ENCODE results near the gene HIRIP3.
"Not testable (repeated sequence)": the region's sequence is repeated elsewhere in the genome, so short reads cannot be mapped to it uniquely, and the experiment has no call there.

HIRIP3 gene

GRCh38 chr16:30025574-30025973 is 30.2 kb upstream of the HIRIP3 start:
- Histone ChIP-seq H3K27me3 (ENCODE audit: low read depth) (peaks cover 47% of the 10 kb centered on the region), H3K36me3 (replicated peaks) (no peaks in the 10 kb centered on the region), H3K4me3 (no peak overlapping the region), H3K9me3 (no peaks in the 10 kb centered on the region), H3K4me1 (peaks cover 3% of the 10 kb centered on the region; the same call in 1 of the 2 replicates)
- in situ Hi-C loops (cut with MboI; ENCODE audit: low sequenced_read_pairs): loop anchor here (10.0 to 25.0 kb wide), 2 partner anchors 331 to 913 kb away; no protein-coding TSS in a partner anchor
- DNase-seq (ENCODE audit: low spot score in 2 of 2): no peak

DNA sequence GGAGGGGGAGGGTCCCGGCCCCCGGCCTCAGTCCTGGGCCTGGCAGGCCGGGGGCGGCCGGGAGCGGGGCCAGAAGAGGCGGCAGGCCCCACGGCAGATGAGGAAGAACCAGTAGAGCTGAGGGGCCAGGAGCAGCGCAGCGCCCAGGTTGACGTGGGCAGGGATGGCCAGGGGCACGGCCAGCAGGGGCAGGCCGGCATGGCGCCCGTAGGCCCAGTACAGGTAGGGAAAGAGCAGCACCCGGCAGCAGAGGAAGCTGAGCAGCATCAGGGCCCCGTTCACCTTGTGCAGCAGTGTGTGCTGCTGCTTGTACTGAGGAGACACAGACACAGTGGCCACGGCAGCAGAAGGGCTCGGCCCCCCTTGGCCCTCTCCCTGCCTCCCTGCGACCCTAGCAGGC is 29.7 kb upstream of the HIRIP3 start:
- Histone ChIP-seq H3K4me3 (no peak overlapping the region), H3K9me3 (no peaks in the 10 kb centered on the region), H3K27me3 (ENCODE audit: low read depth) (peaks cover 45% of the 10 kb centered on the region), H3K4me1 (peaks cover 5% of the 10 kb centered on the region; the same call in 1 of the 2 replicates), H3K36me3 (replicated peaks) (no peaks in the 10 kb centered on the region)
- in situ Hi-C loops (cut with MboI; ENCODE audit: low sequenced_read_pairs): loop anchor here (10.0 to 25.0 kb wide), 2 partner anchors 330 to 913 kb away; no protein-coding TSS in a partner anchor
- DNase-seq (ENCODE audit: low spot score in 2 of 2): no peak

DNA sequence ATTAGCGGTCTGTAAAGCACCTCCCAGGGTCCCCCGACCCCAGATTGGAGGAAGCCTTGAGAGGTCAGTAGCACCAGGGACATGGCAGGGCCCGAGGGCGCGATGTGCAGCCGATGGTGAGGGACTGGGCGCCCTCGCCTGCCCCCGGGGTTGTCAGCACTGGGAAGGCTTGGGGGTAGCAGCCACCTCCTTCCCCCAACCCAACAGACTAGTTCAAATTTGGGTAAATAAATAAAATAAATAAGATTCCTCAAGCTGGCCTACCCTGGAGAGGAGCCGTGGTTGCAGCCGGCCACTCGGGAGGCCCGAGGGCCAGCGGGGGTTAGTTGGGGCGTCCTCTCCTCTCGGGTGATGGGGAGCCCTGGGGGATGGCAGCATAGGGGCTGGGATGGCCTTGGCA is 29.0 kb upstream of the HIRIP3 start:
- peaks cover 5% of the 10 kb centered on the region; the same call in 1 of the 2 replicates for H3K4me1 ChIP-seq
- no peaks in the 10 kb centered on the region for H3K9me3 ChIP-seq
- H3K36me3 ChIP-seq (replicated peaks): no peaks in the 10 kb centered on the region
- H3K4me3 ChIP-seq: no peak overlapping the region
- peaks cover 40% of the 10 kb centered on the region for H3K27me3 ChIP-seq (ENCODE audit: low read depth)
- no peak for DNase-seq (ENCODE audit: low spot score in 2 of 2)
- in situ Hi-C loops (cut with MboI; ENCODE audit: low sequenced_read_pairs): loop anchor here (10.0 kb wide), 1 partner anchor 330 kb away; no protein-coding TSS in a partner anchor

DNA sequence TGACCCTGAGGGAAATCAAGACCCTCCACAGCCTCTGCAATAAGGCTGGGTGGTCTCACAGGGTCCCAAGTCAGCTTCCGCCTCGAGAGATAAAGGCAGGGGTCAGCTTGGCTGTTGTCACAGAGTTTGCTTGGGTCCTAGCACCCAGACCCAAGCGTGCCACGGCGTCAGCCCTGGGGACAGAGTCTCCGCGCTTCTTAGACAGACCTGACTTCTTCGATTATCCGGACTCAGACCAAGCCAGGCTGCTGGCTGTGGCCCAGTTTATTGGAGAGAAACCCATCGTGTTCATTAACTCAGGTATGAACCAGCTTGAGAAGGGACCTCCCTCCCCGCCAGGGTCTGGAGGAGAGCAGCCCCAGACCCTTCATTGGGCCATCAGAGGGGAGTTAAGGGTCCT is 28.2 kb upstream of the HIRIP3 start:
- DNase-seq (ENCODE audit: low spot score in 2 of 2): no peak
- Histone ChIP-seq H3K4me3 (no peak overlapping the region), H3K36me3 (replicated peaks) (no peaks in the 10 kb centered on the region), H3K4me1 (peaks cover 5% of the 10 kb centered on the region; the same call in 1 of the 2 replicates), H3K9me3 (no peaks in the 10 kb centered on the region), H3K27me3 (ENCODE audit: low read depth) (peaks cover 32% of the 10 kb centered on the region)
- in situ Hi-C loops (cut with MboI; ENCODE audit: low sequenced_read_pairs): loop anchor here (10.0 kb wide), 1 partner anchor 329 kb away; no protein-coding TSS in a partner anchor

DNA sequence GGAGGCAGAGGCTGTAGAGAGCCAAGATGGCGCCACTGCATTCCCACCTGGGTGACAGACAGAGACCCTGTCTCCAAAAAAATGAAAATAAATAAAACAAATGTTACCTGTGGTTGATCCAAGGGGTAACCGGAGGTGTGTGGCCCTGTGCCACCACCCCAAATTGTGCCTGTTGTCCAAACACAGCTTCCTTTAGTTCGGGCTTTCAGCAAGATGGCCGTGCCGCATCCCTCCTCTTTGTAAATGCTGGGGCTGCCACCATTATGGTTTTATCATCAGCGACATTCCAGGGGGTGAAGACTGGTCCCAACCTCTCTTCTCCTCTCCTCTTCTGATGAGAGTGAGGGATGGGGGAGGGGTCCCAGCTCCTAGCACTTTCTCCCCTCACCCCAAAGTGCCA is 27.5 kb upstream of the HIRIP3 start, which contains the start of gene C16orf92:
C16orf92 (plus strand) TSS at position 312 of the 400 bp plus-strand sequence. CDS start 143 bp downstream, outside the sequence.
- Histone ChIP-seq H3K27me3 (ENCODE audit: low read depth) (peaks cover 28% of the 10 kb centered on the region), H3K36me3 (replicated peaks) (no peaks in the 10 kb centered on the region), H3K9me3 (no peaks in the 10 kb centered on the region), H3K4me3 (no peak within 1 kb of the TSS), H3K4me1 (peaks cover 5% of the 10 kb centered on the region; the same call in 1 of the 2 replicates)
- DNase-seq (ENCODE audit: low spot score in 2 of 2): no peak
- in situ Hi-C loops (cut with MboI; ENCODE audit: low sequenced_read_pairs): loop anchor here (10.0 kb wide), 1 partner anchor 328 kb away; no protein-coding TSS in a partner anchor

GRCh38 chr16:30018731-30019158 is 23.3 kb upstream of the HIRIP3 start:
- H3K9me3 ChIP-seq: no peaks in the 10 kb centered on the region
- no peak overlapping the region for H3K4me3 ChIP-seq
- peaks cover 5% of the 10 kb centered on the region; the same call in 1 of the 2 replicates for H3K4me1 ChIP-seq
- no peaks in the 10 kb centered on the region for H3K36me3 ChIP-seq (replicated peaks)
- in situ Hi-C loops (cut with MboI; ENCODE audit: low sequenced_read_pairs): no loop called here
- H3K27me3 ChIP-seq (ENCODE audit: low read depth): no peaks in the 10 kb centered on the region
- no peak for DNase-seq (ENCODE audit: low spot score in 2 of 2)

DNA sequence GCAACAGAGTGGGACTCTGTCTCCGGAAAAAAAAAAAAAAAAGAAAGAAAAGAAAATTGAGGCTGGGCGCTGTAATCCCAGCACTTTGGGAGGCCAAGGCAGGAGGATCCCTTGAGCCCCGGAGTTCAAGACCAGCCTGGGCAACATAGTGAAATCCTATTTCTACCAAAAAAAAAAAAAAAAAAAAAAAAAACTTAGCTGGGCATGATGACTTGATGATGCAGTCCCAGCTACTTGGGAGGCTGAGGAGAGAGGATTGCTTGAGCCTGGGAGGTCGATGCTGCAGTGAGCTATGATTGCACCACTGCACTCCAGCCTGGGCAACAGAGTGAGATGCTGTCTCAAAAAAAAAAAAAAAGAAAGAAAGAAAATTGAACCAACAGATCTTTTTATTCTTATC is 22.5 kb upstream of the HIRIP3 start:
- in situ Hi-C loops (cut with MboI; ENCODE audit: low sequenced_read_pairs); H3K4me1 ChIP-seq; DNase-seq (ENCODE audit: low spot score in 2 of 2); H3K27me3 ChIP-seq (ENCODE audit: low read depth); H3K36me3 ChIP-seq (replicated peaks); H3K4me3 ChIP-seq; H3K9me3 ChIP-seq: not testable (repeated sequence)

GRCh38 chr16:30017277-30017656 is 21.9 kb upstream of the HIRIP3 start:
- no peaks in the 10 kb centered on the region for H3K36me3 ChIP-seq (replicated peaks)
- DNase-seq (ENCODE audit: low spot score in 2 of 2): no peak
- no peaks in the 10 kb centered on the region for H3K9me3 ChIP-seq
- no peak overlapping the region for H3K4me3 ChIP-seq
- peaks cover 5% of the 10 kb centered on the region; the same call in 1 of the 2 replicates for H3K4me1 ChIP-seq
- in situ Hi-C loops (cut with MboI; ENCODE audit: low sequenced_read_pairs): no loop called here
- no peaks in the 10 kb centered on the region for H3K27me3 ChIP-seq (ENCODE audit: low read depth)

DNA sequence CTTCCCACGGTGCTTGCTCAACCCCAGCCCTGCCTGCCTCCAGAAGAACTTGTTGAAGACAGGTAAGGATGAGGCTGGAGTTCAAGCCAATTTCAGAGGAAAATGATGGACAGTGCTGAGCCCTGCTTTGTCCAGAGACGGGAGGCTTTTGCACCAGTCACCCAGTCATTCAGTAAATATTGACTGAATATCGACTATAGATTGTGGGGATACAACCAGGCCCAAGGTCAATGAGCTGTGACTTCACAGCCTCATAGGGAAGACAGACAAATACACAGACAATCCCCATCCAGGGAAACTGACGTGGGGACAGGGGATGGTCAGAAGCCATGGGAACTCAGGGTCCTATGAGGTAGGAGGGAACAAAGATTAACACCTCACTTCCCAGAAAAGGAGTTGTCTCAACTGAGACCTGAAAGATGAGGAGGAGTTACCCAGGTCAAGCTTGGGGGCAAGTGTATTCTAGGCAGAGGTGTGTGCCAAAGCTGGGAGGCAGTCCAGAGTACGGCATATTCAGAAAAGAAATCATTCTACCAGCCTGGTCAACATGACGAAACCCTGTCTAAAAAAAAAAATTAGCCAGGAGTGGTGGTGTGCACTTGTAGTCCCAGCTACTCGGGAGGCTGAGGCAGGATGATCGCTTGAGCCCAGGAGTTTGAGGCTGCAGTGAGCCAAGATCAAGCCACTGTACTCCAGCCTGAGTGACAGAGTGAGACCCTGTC is 21.3 kb upstream of the HIRIP3 start:
- H3K27me3 ChIP-seq (ENCODE audit: low read depth): no peaks in the 10 kb centered on the region
- H3K9me3 ChIP-seq: no peaks in the 10 kb centered on the region
- no peak for DNase-seq (ENCODE audit: low spot score in 2 of 2)
- H3K36me3 ChIP-seq (replicated peaks): no peaks in the 10 kb centered on the region
- peaks cover 5% of the 10 kb centered on the region; the same call in 1 of the 2 replicates for H3K4me1 ChIP-seq
- H3K4me3 ChIP-seq: no peak overlapping the region
- in situ Hi-C loops (cut with MboI; ENCODE audit: low sequenced_read_pairs): no loop called here

GRCh38 chr16:30015450-30015849 is 20.0 kb upstream of the HIRIP3 start:
- H3K27me3 ChIP-seq (ENCODE audit: low read depth); DNase-seq (ENCODE audit: low spot score in 2 of 2); in situ Hi-C loops (cut with MboI; ENCODE audit: low sequenced_read_pairs); H3K4me3 ChIP-seq; H3K4me1 ChIP-seq; H3K9me3 ChIP-seq; H3K36me3 ChIP-seq (replicated peaks): not testable (repeated sequence)

DNA sequence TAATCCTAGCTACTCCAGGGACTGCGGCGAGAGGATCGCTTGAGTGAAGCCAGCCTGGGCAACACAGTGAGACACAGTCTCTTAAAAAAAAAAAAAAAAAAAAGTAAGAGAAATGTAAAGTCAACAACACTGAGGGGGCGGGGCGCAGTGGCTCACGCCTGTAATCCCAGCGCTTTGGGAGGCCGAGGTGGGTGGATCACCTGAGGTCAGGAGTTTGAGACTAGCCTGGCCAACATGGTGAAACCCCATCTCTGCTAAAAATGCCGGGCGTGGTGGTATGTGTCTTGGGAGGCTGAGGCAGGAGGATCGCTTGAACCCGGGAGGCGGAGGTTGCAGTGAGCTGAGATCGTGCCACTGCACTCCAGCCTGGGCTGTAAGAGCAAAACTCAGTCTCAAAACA is 17.2 kb upstream of the HIRIP3 start:
- H3K9me3 ChIP-seq; H3K4me3 ChIP-seq; H3K36me3 ChIP-seq (replicated peaks); in situ Hi-C loops (cut with MboI; ENCODE audit: low sequenced_read_pairs); H3K27me3 ChIP-seq (ENCODE audit: low read depth); H3K4me1 ChIP-seq; DNase-seq (ENCODE audit: low spot score in 2 of 2): not testable (repeated sequence)

- no peaks in the 10 kb centered on the region for H3K27me3 ChIP-seq (ENCODE audit: low read depth)
- DNase-seq (ENCODE audit: low spot score in 2 of 2): no peak
- no peaks in the 10 kb centered on the region; the same call in 1 of the 2 replicates for H3K4me1 ChIP-seq
- no peaks in the 10 kb centered on the region for H3K36me3 ChIP-seq (replicated peaks)
- no peaks in the 10 kb centered on the region for H3K9me3 ChIP-seq
- in situ Hi-C loops (cut with MboI; ENCODE audit: low sequenced_read_pairs): no loop called here
- no peak overlapping the region for H3K4me3 ChIP-seq
These were observed 16.5 kb upstream of the HIRIP3 start for GRCh38 chr16:30011714-30012504.

DNA sequence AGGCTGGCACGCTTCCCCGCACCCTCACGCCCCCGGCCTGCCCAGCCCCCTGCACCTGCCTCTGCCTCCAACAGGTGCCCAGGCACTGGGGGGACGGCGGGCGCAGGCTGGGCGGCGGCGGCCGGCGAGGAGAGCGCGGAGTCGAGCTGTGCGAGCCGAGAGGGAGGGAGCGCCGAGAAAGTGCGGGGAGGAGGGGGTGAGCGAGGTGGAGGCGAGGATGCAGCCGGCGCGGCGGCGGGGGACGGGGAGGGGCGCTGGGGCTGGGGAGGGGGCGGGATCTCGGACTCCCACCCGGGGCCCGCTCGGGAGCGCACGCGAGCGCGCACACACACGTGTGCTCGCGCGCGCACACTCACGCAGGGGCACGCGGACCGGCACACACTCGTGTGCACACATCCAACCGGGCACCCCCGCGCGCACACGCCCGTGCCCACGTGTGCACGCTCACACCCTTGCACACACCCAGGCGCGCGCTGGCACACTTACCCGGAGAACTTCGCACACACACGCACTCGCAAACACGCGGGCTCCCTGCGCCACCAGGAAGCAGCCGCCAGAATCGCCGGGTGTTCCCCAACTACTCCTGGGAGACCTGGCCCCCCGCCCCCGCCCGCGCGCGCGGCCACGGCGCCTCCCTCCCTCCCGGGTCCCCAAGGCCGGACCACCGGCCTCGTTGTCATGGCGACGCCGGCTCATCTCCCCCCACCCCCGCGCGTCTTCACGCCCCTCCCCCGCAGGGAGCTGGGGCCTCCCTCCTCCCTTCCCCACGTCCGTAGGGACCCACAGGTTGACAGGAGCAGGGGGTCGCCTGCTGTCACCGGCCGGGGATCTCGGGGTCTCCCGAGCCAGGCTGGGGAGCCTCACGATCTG is 15.7 kb upstream of the HIRIP3 start, which contains the start of gene DOC2A:
DOC2A (minus strand) TSS at position 184 of the 870 bp plus-strand sequence. CDS start 805 bp downstream, outside the sequence.
- in situ Hi-C loops (cut with MboI; ENCODE audit: low sequenced_read_pairs): no loop called here
- Histone ChIP-seq H3K4me1 (no peaks in the 10 kb centered on the region; the same call in 1 of the 2 replicates), H3K36me3 (replicated peaks) (peaks cover 5% of the 10 kb centered on the region), H3K27me3 (ENCODE audit: low read depth) (no peaks in the 10 kb centered on the region), H3K9me3 (no peaks in the 10 kb centered on the region), H3K4me3 (peak within 1 kb of the TSS; percentile 35)
- peak; percentile 21 to 80 for DNase-seq (ENCODE audit: low spot score in 2 of 2)

All from HAP-1 (cell line).